Measurements from ENCODE around the gene ZBTB32.

Gene ZBTB32

GRCh38 chr19:35746531-35746930 is 42.2 kb downstream of the ZBTB32 start:
- Histone ChIP-seq H3K4me3 (peak overlapping the region; percentile 74), H3K4me2 (peak overlapping the region; percentile 94), H4K20me1 (no peaks in the 10 kb centered on the region), H3K4me1 (peaks cover 76% of the 10 kb centered on the region), H3K27me3 (no peaks in the 10 kb centered on the region), H3K9ac (peak overlapping the region; percentile 79), H3K9me3 (no peaks in the 10 kb centered on the region), H3K36me3 (no peaks in the 10 kb centered on the region), H3K27ac (0 out of 2 replicates have a peak overlapping the region, but pooled peaks have one; percentile 94)
- no peak for TF ChIP-seq Cebpa-rat (IDR thresholded peaks at IDR 0.05)

GRCh38 chr19:35748106-35749020 is 44.0 kb downstream of the ZBTB32 start, which contains the start of gene LIN37:
Gene LIN37, plus strand, starts transcription at chr19:35748576. Its CDS starts 149 bp downstream, at chr19:35748725.
- H3K27me3 ChIP-seq, result no peaks in the 10 kb centered on the region
- TF ChIP-seq Cebpa-rat (IDR thresholded peaks at IDR 0.05), result peak; percentile 95
- peak within 1 kb of the TSS; percentile 94 for H3K4me2 ChIP-seq
- H4K20me1 ChIP-seq, result no peaks in the 10 kb centered on the region
- H3K4me1 ChIP-seq, result peaks cover 58% of the 10 kb centered on the region
- H3K36me3 ChIP-seq, result peaks cover 17% of the 10 kb centered on the region
- peak within 1 kb of the TSS; percentile 81 for H3K9ac ChIP-seq
- H3K27ac ChIP-seq, result peak within 1 kb of the TSS; percentile 66
- H3K9me3 ChIP-seq, result no peaks in the 10 kb centered on the region
- H3K4me3 ChIP-seq, result peak within 1 kb of the TSS; percentile 81

GRCh38 chr19:35750167-35750566 is 45.8 kb downstream of the ZBTB32 start:
- peak overlapping the region; percentile 90 for H3K4me2 ChIP-seq
- no peak overlapping the region; the same call in 1 of the 2 replicates for H3K27ac ChIP-seq
- H3K9ac ChIP-seq, result peak overlapping the region; percentile 53
- peaks cover 29% of the 10 kb centered on the region for H3K36me3 ChIP-seq
- no peaks in the 10 kb centered on the region for H4K20me1 ChIP-seq
- H3K9me3 ChIP-seq, result no peaks in the 10 kb centered on the region
- H3K27me3 ChIP-seq, result no peaks in the 10 kb centered on the region
- no peak for TF ChIP-seq Cebpa-rat (IDR thresholded peaks at IDR 0.05)
- H3K4me3 ChIP-seq, result no peak overlapping the region
- peaks cover 45% of the 10 kb centered on the region for H3K4me1 ChIP-seq

DNA sequence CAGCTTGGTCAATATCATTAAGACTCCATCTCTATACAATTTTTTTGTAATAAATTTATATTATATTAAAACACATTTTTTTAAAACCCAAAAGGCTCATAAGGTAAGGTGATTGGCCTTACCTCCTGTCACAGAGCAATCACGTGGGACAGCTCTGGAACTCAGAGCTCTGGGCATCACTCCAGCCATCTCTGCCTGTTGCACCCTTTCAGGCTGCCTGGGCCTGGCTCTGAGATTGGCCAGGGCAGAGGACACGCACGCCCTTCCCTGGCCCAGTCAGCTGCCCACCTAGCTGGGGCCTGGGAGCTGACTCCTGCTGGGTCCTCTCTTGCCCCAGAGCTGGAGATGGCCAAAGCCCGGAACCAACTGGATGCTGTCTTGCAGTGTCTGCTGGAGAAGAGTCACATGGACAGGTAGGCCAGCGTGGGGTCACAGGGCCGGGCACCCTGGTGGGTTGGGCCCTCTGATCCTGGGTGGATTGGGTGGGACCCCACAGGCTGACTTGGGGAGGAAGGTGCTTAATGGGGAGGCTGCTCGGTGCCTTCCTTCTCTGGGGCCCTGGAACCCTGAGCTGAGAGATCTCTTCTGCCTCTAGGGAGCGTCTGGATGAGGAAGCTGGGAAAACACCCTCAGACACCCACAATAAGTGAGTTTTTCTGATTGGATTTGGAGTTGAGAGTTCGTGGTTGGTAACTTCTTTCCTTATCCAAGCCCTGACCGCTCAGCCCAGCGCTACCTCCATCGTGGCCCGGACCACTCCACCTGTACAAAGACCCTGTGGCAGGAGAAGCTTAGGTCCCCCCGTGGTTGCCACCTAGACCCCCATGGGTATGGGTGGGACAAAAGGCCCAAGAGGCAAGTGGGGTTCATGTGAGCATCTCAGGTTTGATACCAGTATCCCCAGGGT is 47.7 kb downstream of the ZBTB32 start:
- H3K27ac ChIP-seq, result no peak overlapping the region
- H3K9ac ChIP-seq, result no peak overlapping the region
- no peaks in the 10 kb centered on the region for H3K9me3 ChIP-seq
- no peak overlapping the region for H3K4me3 ChIP-seq
- no peak for TF ChIP-seq Cebpa-rat (IDR thresholded peaks at IDR 0.05)
- H4K20me1 ChIP-seq, result no peaks in the 10 kb centered on the region
- no peak overlapping the region for H3K4me2 ChIP-seq
- H3K36me3 ChIP-seq, result peaks cover 34% of the 10 kb centered on the region
- peaks cover 38% of the 10 kb centered on the region for H3K4me1 ChIP-seq
- H3K27me3 ChIP-seq, result no peaks in the 10 kb centered on the region

DNA sequence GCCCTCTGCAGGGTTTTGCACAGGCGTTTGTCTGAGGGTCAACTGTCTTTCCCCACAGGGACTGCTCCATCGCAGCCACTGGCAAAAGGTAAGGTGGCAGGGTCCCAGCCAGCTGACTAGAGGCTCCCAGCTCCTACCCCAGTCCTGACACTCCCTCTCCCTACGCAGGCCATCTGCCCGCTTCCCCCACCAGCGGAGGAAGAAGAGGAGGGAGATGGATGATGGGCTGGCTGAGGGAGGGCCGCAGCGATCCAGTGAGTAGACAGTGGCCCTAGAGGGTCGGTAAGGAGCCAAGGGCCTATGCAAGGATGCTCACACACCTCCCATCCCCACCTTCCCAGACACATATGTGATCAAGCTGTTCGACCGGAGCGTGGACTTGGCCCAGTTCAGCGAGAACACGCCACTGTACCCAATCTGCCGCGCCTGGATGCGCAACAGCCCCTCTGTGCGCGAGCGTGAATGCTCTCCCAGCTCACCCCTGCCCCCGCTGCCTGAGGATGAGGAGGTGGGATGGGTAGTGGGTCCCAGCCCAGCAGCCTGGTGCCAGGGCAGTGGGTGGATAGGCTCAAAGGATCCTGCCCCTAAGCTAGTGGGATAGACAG is 48.5 kb downstream of the ZBTB32 start:
- Histone ChIP-seq H3K9ac (no peak overlapping the region), H3K4me3 (no peak overlapping the region), H3K36me3 (peaks cover 34% of the 10 kb centered on the region), H3K4me2 (no peak overlapping the region), H4K20me1 (no peaks in the 10 kb centered on the region), H3K4me1 (peaks cover 34% of the 10 kb centered on the region), H3K27me3 (no peaks in the 10 kb centered on the region), H3K27ac (no peak overlapping the region), H3K9me3 (no peaks in the 10 kb centered on the region)
- no peak for TF ChIP-seq Cebpa-rat (IDR thresholded peaks at IDR 0.05)

DNA sequence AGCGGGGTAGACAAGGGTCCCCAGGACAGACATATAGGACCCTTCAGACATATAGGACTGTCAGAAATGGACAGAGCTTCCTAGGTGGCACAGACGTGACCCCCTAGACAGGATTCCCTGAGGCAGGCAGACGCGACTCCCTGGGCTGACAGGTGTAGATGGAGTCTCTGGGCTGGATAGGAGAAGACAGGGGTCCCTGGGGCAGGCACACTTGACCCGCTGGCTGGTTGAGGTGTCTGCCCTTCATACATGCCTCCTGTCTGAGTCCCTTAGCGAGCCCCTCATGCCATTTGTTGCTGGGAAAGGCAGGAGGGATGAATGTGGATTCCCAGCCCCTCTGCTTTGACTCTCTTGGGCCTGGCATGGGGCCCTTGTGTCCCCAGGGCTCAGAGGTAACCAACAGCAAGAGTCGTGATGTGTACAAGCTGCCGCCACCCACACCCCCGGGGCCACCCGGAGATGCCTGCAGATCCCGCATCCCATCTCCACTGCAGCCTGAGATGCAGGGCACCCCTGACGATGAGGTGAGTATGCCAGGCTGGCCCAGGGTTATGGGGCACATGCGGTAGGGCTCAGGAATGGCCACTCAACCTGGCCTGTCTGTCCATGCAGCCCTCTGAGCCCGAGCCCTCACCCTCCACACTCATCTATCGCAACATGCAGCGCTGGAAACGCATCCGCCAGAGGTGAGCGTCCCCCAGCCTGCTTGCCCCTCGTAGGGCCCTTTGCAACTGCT is 49.4 kb downstream of the ZBTB32 start:
- Histone ChIP-seq H3K4me2 (no peak overlapping the region), H3K9ac (no peak overlapping the region)

DNA sequence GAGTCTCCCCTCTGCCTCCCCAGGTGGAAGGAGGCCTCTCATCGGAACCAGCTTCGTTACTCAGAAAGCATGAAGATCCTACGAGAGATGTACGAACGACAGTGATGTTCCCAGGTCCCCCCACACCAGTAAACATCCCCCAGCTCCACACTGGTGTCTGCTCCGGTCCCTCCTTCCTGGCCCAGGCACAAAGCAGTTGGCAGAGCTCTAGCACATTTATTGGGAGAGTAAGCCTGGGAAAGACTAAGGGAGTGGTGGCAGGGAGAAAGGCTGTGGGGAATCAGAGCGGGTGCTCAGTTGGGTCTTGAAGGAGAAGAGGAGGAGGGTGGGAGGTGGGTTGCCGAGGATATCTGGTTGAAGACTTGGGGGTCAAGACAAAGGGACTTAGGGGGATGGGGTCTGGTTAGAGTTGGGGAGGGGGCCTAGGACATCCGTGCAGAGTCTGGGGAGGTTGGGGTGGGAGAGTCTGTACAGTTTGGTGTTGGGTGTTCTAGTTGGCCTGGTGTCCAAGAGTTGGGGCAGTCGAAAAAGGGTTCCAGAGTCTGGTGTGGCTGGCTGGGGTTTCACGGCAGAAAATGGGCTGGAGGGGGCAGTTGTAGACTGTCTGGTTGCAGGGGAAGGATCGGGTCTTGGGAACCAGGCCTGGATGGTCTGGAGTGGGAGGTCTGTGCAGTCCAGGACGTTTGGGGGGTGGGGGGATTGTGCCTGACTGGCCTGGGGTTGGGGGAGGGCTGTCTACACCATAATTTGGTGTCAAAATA is 50.2 kb downstream of the ZBTB32 start:
- Histone ChIP-seq H3K9ac (no peak overlapping the region), H3K4me2 (no peak overlapping the region), H3K4me1 (peaks cover 34% of the 10 kb centered on the region), H3K27me3 (no peaks in the 10 kb centered on the region), H3K36me3 (peaks cover 34% of the 10 kb centered on the region), H3K4me3 (no peak overlapping the region), H3K27ac (no peak overlapping the region), H3K9me3 (no peaks in the 10 kb centered on the region), H4K20me1 (peaks cover 7% of the 10 kb centered on the region)
- no peak for TF ChIP-seq Cebpa-rat (IDR thresholded peaks at IDR 0.05)

More for the DNA sequence above, 49.4 kb downstream of the ZBTB32 start:
- no peak overlapping the region for H3K4me3 ChIP-seq
- peaks cover 34% of the 10 kb centered on the region for H3K36me3 ChIP-seq
- H3K27me3 ChIP-seq, result no peaks in the 10 kb centered on the region
- H3K27ac ChIP-seq, result no peak overlapping the region
- no peaks in the 10 kb centered on the region for H3K9me3 ChIP-seq
- H4K20me1 ChIP-seq, result no peaks in the 10 kb centered on the region
- H3K4me1 ChIP-seq, result peaks cover 34% of the 10 kb centered on the region
- TF ChIP-seq Cebpa-rat (IDR thresholded peaks at IDR 0.05), result no peak

DNA sequence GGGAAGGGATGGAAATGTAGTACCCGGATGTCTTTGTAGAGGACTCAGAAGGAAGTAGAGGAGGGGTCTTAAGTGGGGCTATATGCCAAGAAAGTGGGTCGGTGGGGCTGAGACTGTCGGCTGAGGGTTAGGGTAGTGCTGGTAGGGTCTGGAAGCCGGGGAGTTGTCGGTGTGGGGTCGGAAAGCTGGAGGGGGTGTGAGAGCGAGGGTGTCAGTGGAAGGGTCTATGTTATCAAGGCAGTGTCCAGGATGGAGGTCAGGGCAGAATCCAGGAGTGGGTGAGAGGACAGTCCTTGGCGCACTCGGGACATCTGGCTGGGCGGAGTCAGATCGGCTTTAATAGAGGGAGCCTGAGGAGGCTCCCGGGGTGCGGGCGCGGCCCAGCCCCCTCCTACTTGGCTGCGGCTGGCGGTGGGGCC is 50.8 kb downstream of the ZBTB32 start:
- Histone ChIP-seq H3K36me3 (peaks cover 40% of the 10 kb centered on the region), H3K4me1 (peaks cover 34% of the 10 kb centered on the region), H3K4me3 (no peak overlapping the region), H3K27me3 (no peaks in the 10 kb centered on the region), H3K4me2 (no peak overlapping the region), H4K20me1 (peaks cover 11% of the 10 kb centered on the region), H3K9me3 (no peaks in the 10 kb centered on the region), H3K27ac (no peak overlapping the region), H3K9ac (no peak overlapping the region)
- TF ChIP-seq Cebpa-rat (IDR thresholded peaks at IDR 0.05), result no peak

Measured in BLaER1 (cell line).